Nephron (organoid): Measurements from ENCODE around the gene SLC26A5.

Experiments used
- H3K27ac Mint-ChIP-seq, 3 experiments: 2 replicates each; pipeline ENCODE4 v1.8.0; 2020; ENCODE audit warnings: mixed read lengths in 3 of 3, mild to moderate bottlenecking in 2 of 3, moderate library complexity in 1 of 3
- H3K27me3 Mint-ChIP-seq: 2 replicates; pipeline ENCODE4 v1.8.0; 2021; ENCODE audit warnings: low read depth, mild to moderate bottlenecking, moderate library complexity, mixed read lengths
- H3K36me3 Mint-ChIP-seq: 2 replicates; pipeline ENCODE4 v1.8.0; 2020; ENCODE audit warnings: low read depth, mixed read lengths
- H3K4me1 Mint-ChIP-seq: 2 replicates; pipeline ENCODE4 v1.8.0; 2020; ENCODE audit warnings: mixed read lengths
- H3K4me3 Mint-ChIP-seq, 3 experiments: 2 replicates each; pipeline ENCODE4 v1.8.0; 2020; ENCODE audit warnings: mild to moderate bottlenecking in 3 of 3, mixed read lengths in 3 of 3, moderate library complexity in 2 of 3
- H3K9me3 Mint-ChIP-seq: 2 replicates; pipeline ENCODE4 v1.8.0; 2020; ENCODE audit warnings: mixed read lengths
- CTCF ChIP-seq, 3 experiments: fragments of 200-600 bp; sonication (generic); IDR thresholded peaks; one replicate each; pipeline ENCODE4 v1.5.0; 2021; ENCODE audit warnings: antibody characterized with exemption in 3 of 3; ENCODE audit not compliant: unreplicated experiment in 3 of 3

The SLC26A5 gene

GRCh38 chr7:103344453-103345149, 101.4 kb downstream of the SLC26A5 start, which contains the start of gene DNAJC2:
DNAJC2 (minus strand) TSS chr7:103344767; CDS start chr7:103344622, 145 bp downstream.
- Mint-ChIP-seq H3K4me3 (peak within 1 kb of the TSS; percentile 99), H3K27ac (peak within 1 kb of the TSS; percentile 90 to 97 (median 95)), H3K4me1 (peaks cover 44% of the 10 kb centered on the region), H3K36me3 (peaks cover 22% of the 10 kb centered on the region), H3K27me3 (no peaks in the 10 kb centered on the region), H3K9me3 (no peaks in the 10 kb centered on the region)
- TF ChIP-seq CTCF (IDR thresholded peaks at IDR 0.05; ENCODE audit: unreplicated experiment in 3 of 3), result no peak

GRCh38 chr7:103343758-103344452, 102.1 kb downstream of the SLC26A5 start:
- H3K36me3 Mint-ChIP-seq, result peaks cover 29% of the 10 kb centered on the region
- peak overlapping the region; percentile 90 to 97 (median 95) for H3K27ac Mint-ChIP-seq
- H3K4me3 Mint-ChIP-seq, result peak overlapping the region; percentile 99
- peaks cover 37% of the 10 kb centered on the region for H3K4me1 Mint-ChIP-seq
- no peaks in the 10 kb centered on the region for H3K27me3 Mint-ChIP-seq
- no peak for TF ChIP-seq CTCF (IDR thresholded peaks at IDR 0.05; ENCODE audit: unreplicated experiment in 3 of 3)
- H3K9me3 Mint-ChIP-seq, result no peaks in the 10 kb centered on the region

GRCh38 chr7:103343332-103343731, 102.7 kb downstream of the SLC26A5 start:
- Mint-ChIP-seq H3K9me3 (no peaks in the 10 kb centered on the region), H3K27me3 (no peaks in the 10 kb centered on the region), H3K27ac (peak overlapping the region in 2 of 3 experiments; percentile 95 to 97), H3K4me3 (peak overlapping the region; percentile 99), H3K36me3 (peaks cover 29% of the 10 kb centered on the region), H3K4me1 (peaks cover 31% of the 10 kb centered on the region)
- TF ChIP-seq CTCF (IDR thresholded peaks at IDR 0.05; ENCODE audit: unreplicated experiment in 3 of 3), result no peak

GRCh38 chr7:103341466-103341865, 104.5 kb downstream of the SLC26A5 start:
- Mint-ChIP-seq H3K36me3 (peaks cover 45% of the 10 kb centered on the region), H3K4me1 (peaks cover 20% of the 10 kb centered on the region), H3K27me3 (no peaks in the 10 kb centered on the region), H3K4me3 (no peak overlapping the region), H3K9me3 (no peaks in the 10 kb centered on the region), H3K27ac (no peak overlapping the region)
- no peak for TF ChIP-seq CTCF (IDR thresholded peaks at IDR 0.05; ENCODE audit: unreplicated experiment in 3 of 3)

GRCh38 chr7:103338864-103339263, 107.1 kb downstream of the SLC26A5 start:
- Mint-ChIP-seq H3K9me3 (no peaks in the 10 kb centered on the region), H3K27me3 (no peaks in the 10 kb centered on the region), H3K27ac (no peak overlapping the region), H3K4me1 (peaks cover 10% of the 10 kb centered on the region), H3K36me3 (peaks cover 54% of the 10 kb centered on the region), H3K4me3 (no peak overlapping the region)
- TF ChIP-seq CTCF (IDR thresholded peaks at IDR 0.05; ENCODE audit: unreplicated experiment in 3 of 3), result no peak
